Neuronal stem cell (in vitro differentiated cells): ENCODE data around the gene TRAP1.

Experiments used
- DNase-seq: peaks from one replicate; pipeline ENCODE4 v3.0.0-alpha.2; 2013; ENCODE audit warnings: low spot score
- H2AFZ ChIP-seq: one replicate; pipeline ENCODE4 v1.6.1; 2013; ENCODE audit warnings: mild to moderate bottlenecking, low read length, inconsistent platforms
- H2AK5ac ChIP-seq: 2 replicates; pipeline ENCODE4 v1.6.1; 2013; ENCODE audit warnings: low read depth, mild to moderate bottlenecking, inconsistent platforms, low read length, moderate library complexity, mixed read lengths
- H2BK120ac ChIP-seq: 2 replicates; pipeline ENCODE4 v1.6.1; 2013; ENCODE audit warnings: low read depth, mild to moderate bottlenecking, inconsistent platforms, low read length, moderate library complexity, mixed read lengths
- H2BK12ac ChIP-seq: one replicate; pipeline ENCODE4 v1.6.1; 2013; ENCODE audit warnings: low read length, inconsistent platforms
- H2BK15ac ChIP-seq: 2 replicates; pipeline ENCODE4 v1.6.1; 2013; ENCODE audit warnings: mild to moderate bottlenecking, low read length, inconsistent platforms, mixed read lengths
- H2BK5ac ChIP-seq: one replicate; pipeline ENCODE4 v1.6.1; 2013; ENCODE audit warnings: inconsistent platforms, mild to moderate bottlenecking, low read length, moderate library complexity
- H3K14ac ChIP-seq: one replicate; pipeline ENCODE4 v1.6.1; 2013; ENCODE audit warnings: low read length, inconsistent platforms
- H3K18ac ChIP-seq: 2 replicates; pipeline ENCODE4 v1.6.1; 2013; ENCODE audit warnings: low read length, inconsistent platforms
- H3K23ac ChIP-seq: 2 replicates; pipeline ENCODE4 v1.6.1; 2013; ENCODE audit warnings: low read depth, mild to moderate bottlenecking, mixed read lengths, low read length, inconsistent platforms; ENCODE audit not compliant: poor library complexity
- H3K27ac ChIP-seq: replicated peaks from 3 replicates; pipeline ENCODE4 v1.5.1; 2013; ENCODE audit warnings: low read length, inconsistent platforms
- H3K27me3 ChIP-seq, 3 experiments: 2 replicates each; pipeline ENCODE4 v1.6.1; 2013; ENCODE audit warnings: low read length in 3 of 3, mild to moderate bottlenecking in 2 of 3, inconsistent platforms in 1 of 3, low read depth in 1 of 3, mixed read lengths in 1 of 3, moderate library complexity in 1 of 3; ENCODE audit not compliant: control insufficient read depth in 3 of 3, insufficient read depth in 3 of 3
- H3K36me3 ChIP-seq, 2 donors: replicated peaks in 1 of 2; 2 replicates each; pipeline ENCODE4 v1.6.1; 2013; ENCODE audit warnings: low read length in 2 of 2; ENCODE audit not compliant: control insufficient read depth in 2 of 2, insufficient read depth in 2 of 2
- H3K4ac ChIP-seq: 2 replicates; pipeline ENCODE4 v1.6.1; 2013; ENCODE audit warnings: inconsistent platforms, mild to moderate bottlenecking, low read length, moderate library complexity
- H3K4me1 ChIP-seq, 2 donors: 1 replicate in 1 of 2; 2 replicates in 1 of 2; pipeline ENCODE4 v1.6.1; 2013; ENCODE audit warnings: low read length in 2 of 2, low read depth in 1 of 2; ENCODE audit not compliant: control insufficient read depth in 2 of 2, insufficient read depth in 1 of 2
- H3K4me2 ChIP-seq: one replicate; pipeline ENCODE4 v1.6.1; 2013; ENCODE audit warnings: mild to moderate bottlenecking, low read length, inconsistent platforms; ENCODE audit not compliant: insufficient read depth, poor library complexity, severe bottlenecking
- H3K4me3 ChIP-seq, 2 donors: 2 replicates each; pipeline ENCODE4 v1.5.1; 2013; ENCODE audit warnings: low read length in 2 of 2, mild to moderate bottlenecking in 2 of 2, inconsistent platforms in 1 of 2, moderate library complexity in 1 of 2
- H3K79me1 ChIP-seq: one replicate; pipeline ENCODE4 v1.6.1; 2013; ENCODE audit warnings: low read depth, mild to moderate bottlenecking, inconsistent platforms, low read length, moderate library complexity
- H3K9ac ChIP-seq: one replicate; pipeline ENCODE4 v1.6.1; 2013; ENCODE audit warnings: mild to moderate bottlenecking, low read depth, low read length, inconsistent platforms; ENCODE audit not compliant: poor library complexity
- H3K9me3 ChIP-seq, 2 donors: replicated peaks in 1 of 2; 2 replicates each; pipeline versions ENCODE3 to v1.6.1; 2013; ENCODE audit warnings: low read length in 2 of 2, mild to moderate bottlenecking in 2 of 2, inconsistent platforms in 1 of 2, low read depth in 1 of 2, mixed read lengths in 1 of 2, moderate library complexity in 1 of 2; ENCODE audit not compliant: control insufficient read depth in 2 of 2, insufficient read depth in 1 of 2
- H4K8ac ChIP-seq: one replicate; pipeline ENCODE4 v1.6.1; 2013; ENCODE audit warnings: low read depth, mild to moderate bottlenecking, inconsistent platforms, low read length, moderate library complexity
- H4K91ac ChIP-seq: one replicate; pipeline ENCODE4 v1.6.1; 2013; ENCODE audit warnings: low read length, low read depth, mild to moderate bottlenecking, inconsistent platforms; ENCODE audit not compliant: poor library complexity
- WGBS, 2 donors: extraction: QIAGEN DNeasy Blood & Tissue Kit; methylation state at CpG; one replicate each; pipeline ENCODE4 v1.1.7; 2013; ENCODE audit warnings: missing lambda C conversion rate in 2 of 2, mixed read lengths in 1 of 2; ENCODE audit not compliant: insufficient read length in 2 of 2, insufficient replicate concordance in 1 of 2; ENCODE audit errors: extremely low coverage in 2 of 2; 5-methylcytosine and 5-hydroxymethylcytosine counted together

Gene TRAP1

GRCh38 chr16:3690980-3691720, 26.2 kb downstream of the TRAP1 start:
- Histone ChIP-seq H3K4me2 (no peak overlapping the region), H2BK15ac (no peak overlapping the region), H3K79me1 (no peaks in the 10 kb centered on the region), H3K4ac (no peak overlapping the region), H4K91ac (no peak overlapping the region), H3K4me3 (no peak overlapping the region), H3K27ac (no peak overlapping the region), H3K4me1 (no peaks in the 10 kb centered on the region), H2BK5ac (no peak overlapping the region), H2AK5ac (no peak overlapping the region), H2BK12ac (no peak overlapping the region), H3K23ac (no peak overlapping the region), H3K14ac (no peak overlapping the region), H2BK120ac (no peak overlapping the region), H3K9me3 (no peaks in the 10 kb centered on the region), H4K8ac (no peak overlapping the region), H2AFZ (no peak overlapping the region), H3K36me3 (peaks cover 16 to 67% of the 10 kb centered on the region in 2 donors), H3K18ac (no peak overlapping the region), H3K9ac (no peak overlapping the region), H3K27me3 (no peaks in the 10 kb centered on the region)
- no peak for DNase-seq
- no CpG with 5 or more reads among the region's 19 CpGs for WGBS, 2 donors

GRCh38 chr16:3690470-3690928, 26.8 kb downstream of the TRAP1 start:
- Histone ChIP-seq H3K27me3 (no peaks in the 10 kb centered on the region), H4K8ac (no peak overlapping the region), H3K79me1 (no peaks in the 10 kb centered on the region), H3K27ac (no peak overlapping the region), H3K36me3 (peaks cover 21 to 68% of the 10 kb centered on the region in 2 donors), H3K14ac (no peak overlapping the region), H2BK12ac (no peak overlapping the region), H3K9ac (no peak overlapping the region), H3K23ac (no peak overlapping the region), H2BK5ac (no peak overlapping the region), H3K9me3 (no peaks in the 10 kb centered on the region), H3K4me1 (no peaks in the 10 kb centered on the region), H4K91ac (no peak overlapping the region), H2AK5ac (no peak overlapping the region), H2BK15ac (no peak overlapping the region), H3K4me2 (no peak overlapping the region), H3K4ac (no peak overlapping the region), H2BK120ac (no peak overlapping the region), H3K4me3 (no peak overlapping the region), H3K18ac (no peak overlapping the region), H2AFZ (peak overlapping the region; percentile 20)
- peak; percentile 67 for DNase-seq
- no CpG with 5 or more reads among the region's 18 CpGs for WGBS, 2 donors

GRCh38 chr16:3689731-3690130, 27.6 kb downstream of the TRAP1 start:
- no peak for DNase-seq

GRCh38 chr16:3687792-3688191, 29.5 kb downstream of the TRAP1 start:
- H3K9ac ChIP-seq, result no peak overlapping the region
- no peaks in the 10 kb centered on the region for H3K79me1 ChIP-seq
- no CpG with 5 or more reads among the region's 9 CpGs for WGBS, 2 donors
- H3K23ac ChIP-seq, result no peak overlapping the region
- no peak overlapping the region for H3K4me3 ChIP-seq
- no peak overlapping the region for H2BK120ac ChIP-seq
- no peak overlapping the region for H2AK5ac ChIP-seq
- no peak overlapping the region for H4K8ac ChIP-seq
- no peak overlapping the region for H2BK15ac ChIP-seq
- no peak overlapping the region for H2AFZ ChIP-seq
- H3K4ac ChIP-seq, result no peak overlapping the region
- H3K36me3 ChIP-seq, result peaks cover 29 to 72% of the 10 kb centered on the region in 2 donors
- H3K4me2 ChIP-seq, result no peak overlapping the region
- H3K9me3 ChIP-seq, result no peaks in the 10 kb centered on the region
- no peak overlapping the region for H3K18ac ChIP-seq
- no peak overlapping the region for H2BK5ac ChIP-seq
- H3K27me3 ChIP-seq, result no peaks in the 10 kb centered on the region
- H2BK12ac ChIP-seq, result no peak overlapping the region
- no peak overlapping the region for H3K14ac ChIP-seq
- no peak overlapping the region for H4K91ac ChIP-seq
- H3K4me1 ChIP-seq, result no peaks in the 10 kb centered on the region
- no peak overlapping the region for H3K27ac ChIP-seq
- DNase-seq, result no peak

More at GRCh38 chr16:3689731-3690130, 27.6 kb downstream of the TRAP1 start:
- Histone ChIP-seq H3K9ac (no peak overlapping the region), H3K4me3 (no peak overlapping the region), H2AFZ (no peak overlapping the region), H3K27me3 (no peaks in the 10 kb centered on the region), H2BK12ac (no peak overlapping the region), H3K9me3 (no peaks in the 10 kb centered on the region), H3K79me1 (no peaks in the 10 kb centered on the region), H3K14ac (no peak overlapping the region), H4K8ac (no peak overlapping the region), H2BK5ac (no peak overlapping the region), H4K91ac (no peak overlapping the region), H3K4me1 (no peaks in the 10 kb centered on the region), H3K23ac (no peak overlapping the region), H2AK5ac (no peak overlapping the region), H3K27ac (no peak overlapping the region), H3K36me3 (peaks cover 28 to 69% of the 10 kb centered on the region in 2 donors), H3K18ac (no peak overlapping the region), H2BK120ac (no peak overlapping the region), H3K4ac (no peak overlapping the region), H2BK15ac (no peak overlapping the region), H3K4me2 (no peak overlapping the region)
- WGBS, 2 donors, result no CpG with 5 or more reads among the region's 7 CpGs
